GM23338 (cell line): ENCODE measurements around the gene CLDN2.

ENCODE experiments used
- CREB1 ChIP-seq: fragments of 250-450 bp; sonication (Bioruptor Pico); IDR thresholded peaks from 2 replicates; pipeline ENCODE4 v1.5.0; 2020; ENCODE audit warnings: low read depth, mild to moderate bottlenecking, moderate library complexity
- CTCF ChIP-seq, 2 experiments: fragments of 200-600 bp in 1 of 2; sonication (generic) in 1 of 2; conservative IDR thresholded peaks; 2 replicates each; pipeline versions ENCODE4 v1.5.1 to v1.6.1; 2016 to 2017; ENCODE audit warnings: antibody characterized with exemption in 2 of 2, low read depth in 2 of 2, mild to moderate bottlenecking in 2 of 2, moderate library complexity in 1 of 2
- ETS1 ChIP-seq: IDR thresholded peaks from 2 replicates; pipeline ENCODE4 v1.6.1; 2016; ENCODE audit warnings: antibody characterized with exemption
- EZH2 ChIP-seq: fragments of 200-600 bp; sonication (generic); IDR thresholded peaks from one replicate; pipeline ENCODE4 v1.8.0; 2017; ENCODE audit warnings: antibody characterized with exemption, mild to moderate bottlenecking, low read depth; ENCODE audit not compliant: unreplicated experiment
- EZH2phosphoT487 ChIP-seq: fragments of 200-600 bp; sonication (generic); IDR thresholded peaks from one replicate; pipeline ENCODE4 v1.8.1; 2018; ENCODE audit warnings: antibody characterized with exemption; ENCODE audit not compliant: unreplicated experiment
- JUNB ChIP-seq: IDR thresholded peaks from one replicate; pipeline ENCODE4 v1.6.1; 2016; ENCODE audit warnings: antibody characterized with exemption; ENCODE audit not compliant: unreplicated experiment
- NANOG ChIP-seq: IDR thresholded peaks from 2 replicates; pipeline ENCODE4 v1.6.1; 2016; ENCODE audit warnings: antibody characterized with exemption, borderline replicate concordance
- POLR2AphosphoS5 ChIP-seq: IDR thresholded peaks from 2 replicates; pipeline ENCODE4 v1.6.1; 2016; ENCODE audit warnings: antibody characterized with exemption, low read depth
- REST ChIP-seq: IDR thresholded peaks from one replicate; pipeline ENCODE4 v1.6.1; 2018; ENCODE audit warnings: antibody characterized with exemption; ENCODE audit not compliant: unreplicated experiment
- STAT1 ChIP-seq: IDR thresholded peaks from one replicate; pipeline ENCODE4 v1.6.1; 2016; ENCODE audit warnings: antibody characterized with exemption; ENCODE audit not compliant: unreplicated experiment
- ZNF331 ChIP-seq: fragments of 250-450 bp; sonication (Bioruptor Pico); IDR thresholded peaks from 2 replicates; pipeline ENCODE4 v1.5.0; 2020; ENCODE audit warnings: low read depth, mild to moderate bottlenecking, moderate library complexity

- no peak for TF ChIP-seq CTCF (conservative IDR thresholded peaks at IDR 0.05; ENCODE audit: low read depth in 2 of 2)
- no peak for TF ChIP-seq REST
- no peak for TF ChIP-seq EZH2
- no peak for TF ChIP-seq EZH2phosphoT487
- no peak for TF ChIP-seq POLR2AphosphoS5
- TF ChIP-seq ETS1: no peak
- no peak for TF ChIP-seq JUNB
- TF ChIP-seq NANOG: no peak
- no peak for TF ChIP-seq CREB1 (CRISPR knock-in tag)
- no peak for TF ChIP-seq STAT1
- no peak for TF ChIP-seq ZNF331 (CRISPR knock-in tag)
Measured at GRCh38 chrX:106928227-106928626, 8.0 kb downstream of the CLDN2 start.
